Measurements from ENCODE around the gene ACVR1B. TPM values are rescaled to one million over a fixed set of nuclear protein-coding genes. Genes with fewer than 3 reads are reported as not detected.

The ACVR1B gene
- total RNA-seq, 1 experiment from 2014 or later, result 22.4 TPM

- H3K27me3 ChIP-seq, result no peaks in the 10 kb centered on the region
- no peak overlapping the region for H3K27ac ChIP-seq
- no peak overlapping the region for H3K4me3 ChIP-seq
- no peak for DNase-seq
- peaks cover 15% of the 10 kb centered on the region; the same call in 1 of the 2 replicates for H3K9me3 ChIP-seq (replicated peaks)
- peaks cover 14% of the 10 kb centered on the region for H3K4me1 ChIP-seq
- H3K36me3 ChIP-seq, result no peaks in the 10 kb centered on the region
Measured at GRCh38 chr12:51944608-51945233, 6.8 kb upstream of the ACVR1B start.

- DNase-seq, result no peak
- Histone ChIP-seq H3K4me1 (no peaks in the 10 kb centered on the region), H3K27ac (no peak overlapping the region), H3K27me3 (no peaks in the 10 kb centered on the region), H3K36me3 (no peaks in the 10 kb centered on the region), H3K4me3 (no peak overlapping the region), H3K9me3 (replicated peaks) (peaks cover 15% of the 10 kb centered on the region; the same call in 1 of the 2 replicates)
Measured at GRCh38 chr12:51947246-51947996, 4.1 kb upstream of the ACVR1B start.

- Histone ChIP-seq H3K36me3 (no peaks in the 10 kb centered on the region), H3K4me1 (0 out of 2 replicates have a peak, but pooled peaks cover 3% of the 10 kb centered on the region), H3K27me3 (no peaks in the 10 kb centered on the region), H3K9me3 (replicated peaks) (peaks cover 15% of the 10 kb centered on the region; the same call in 1 of the 2 replicates), H3K4me3 (no peak overlapping the region), H3K27ac (no peak overlapping the region)
- DNase-seq, result no peak
Measured at GRCh38 chr12:51948066-51948465, 3.4 kb upstream of the ACVR1B start.

GRCh38 chr12:51949342-51950030 is 2.0 kb upstream of the ACVR1B start:
- no peaks in the 10 kb centered on the region for H3K36me3 ChIP-seq
- H3K9me3 ChIP-seq (replicated peaks), result peaks cover 10% of the 10 kb centered on the region; the same call in 1 of the 2 replicates
- H3K4me3 ChIP-seq, result no peak overlapping the region
- H3K27ac ChIP-seq, result no peak overlapping the region
- H3K4me1 ChIP-seq, result 0 out of 2 replicates have a peak, but pooled peaks cover 5% of the 10 kb centered on the region
- DNase-seq, result peak in 1 of 2 experiments; percentile 17
- H3K27me3 ChIP-seq, result no peaks in the 10 kb centered on the region

- no peak overlapping the region for H3K27ac ChIP-seq
- H3K4me1 ChIP-seq, result 0 out of 2 replicates have a peak, but pooled peaks cover 5% of the 10 kb centered on the region
- H3K36me3 ChIP-seq, result no peaks in the 10 kb centered on the region
- peak overlapping the region; percentile 99 for H3K4me3 ChIP-seq
- no peaks in the 10 kb centered on the region for H3K27me3 ChIP-seq
- no peaks in the 10 kb centered on the region for H3K9me3 ChIP-seq (replicated peaks)
- DNase-seq, result no peak
Measured at GRCh38 chr12:51950682-51951198, 759 bp upstream of the ACVR1B start.

- peak overlapping the region; percentile 78 for H3K27ac ChIP-seq
- 0 out of 2 replicates have a peak, but pooled peaks cover 5% of the 10 kb centered on the region for H3K4me1 ChIP-seq
- DNase-seq, result peak; percentile 39 to 60
- no peaks in the 10 kb centered on the region for H3K27me3 ChIP-seq
- H3K36me3 ChIP-seq, result 0 out of 2 replicates have a peak, but pooled peaks cover 3% of the 10 kb centered on the region
- H3K9me3 ChIP-seq (replicated peaks), result no peaks in the 10 kb centered on the region
- H3K4me3 ChIP-seq, result peak overlapping the region; percentile 99
Measured at GRCh38 chr12:51951843-51952722, 584 bp downstream of the ACVR1B start.

GRCh38 chr12:51953089-51953488 is 1.6 kb downstream of the ACVR1B start:
- 0 out of 2 replicates have a peak, but pooled peaks cover 4% of the 10 kb centered on the region for H3K36me3 ChIP-seq
- 0 out of 2 replicates have a peak, but pooled peaks cover 5% of the 10 kb centered on the region for H3K4me1 ChIP-seq
- no peak overlapping the region for H3K27ac ChIP-seq
- H3K4me3 ChIP-seq, result peak overlapping the region; percentile 99
- H3K27me3 ChIP-seq, result no peaks in the 10 kb centered on the region
- no peak for DNase-seq
- H3K9me3 ChIP-seq (replicated peaks), result no peaks in the 10 kb centered on the region

- no peak overlapping the region for H3K27ac ChIP-seq
- H3K27me3 ChIP-seq, result no peaks in the 10 kb centered on the region
- 0 out of 2 replicates have a peak, but pooled peaks cover 5% of the 10 kb centered on the region for H3K4me1 ChIP-seq
- H3K9me3 ChIP-seq (replicated peaks), result no peaks in the 10 kb centered on the region
- 0 out of 2 replicates have a peak, but pooled peaks cover 4% of the 10 kb centered on the region for H3K36me3 ChIP-seq
- H3K4me3 ChIP-seq, result no peak overlapping the region
- DNase-seq, result no peak
Measured at GRCh38 chr12:51953864-51954263, 2.4 kb downstream of the ACVR1B start.

- DNase-seq, result no peak
- Histone ChIP-seq H3K4me3 (no peak overlapping the region), H3K36me3 (0 out of 2 replicates have a peak, but pooled peaks cover 4% of the 10 kb centered on the region), H3K27me3 (no peaks in the 10 kb centered on the region), H3K27ac (no peak overlapping the region), H3K9me3 (replicated peaks) (no peaks in the 10 kb centered on the region), H3K4me1 (0 out of 2 replicates have a peak, but pooled peaks cover 5% of the 10 kb centered on the region)
Measured at GRCh38 chr12:51954561-51955361, 3.3 kb downstream of the ACVR1B start.

- Histone ChIP-seq H3K27ac (no peak overlapping the region), H3K4me3 (no peak overlapping the region), H3K27me3 (no peaks in the 10 kb centered on the region)
Measured at GRCh38 chr12:51955702-51956101, 4.2 kb downstream of the ACVR1B start.

GRCh38 chr12:51958542-51958941 is 7.0 kb downstream of the ACVR1B start:
- Histone ChIP-seq H3K4me3 (no peak overlapping the region), H3K27me3 (no peaks in the 10 kb centered on the region), H3K9me3 (replicated peaks) (no peaks in the 10 kb centered on the region), H3K4me1 (no peaks in the 10 kb centered on the region), H3K36me3 (peaks cover 4% of the 10 kb centered on the region; the same call in 1 of the 2 replicates), H3K27ac (no peak overlapping the region)
- DNase-seq, result no peak

More at GRCh38 chr12:51955702-51956101, 4.2 kb downstream of the ACVR1B start:
- H3K9me3 ChIP-seq (replicated peaks), result no peaks in the 10 kb centered on the region
- H3K4me1 ChIP-seq, result 0 out of 2 replicates have a peak, but pooled peaks cover 5% of the 10 kb centered on the region
- H3K36me3 ChIP-seq, result peaks cover 4% of the 10 kb centered on the region; the same call in 1 of the 2 replicates
- DNase-seq, result no peak

- Histone ChIP-seq H3K9me3 (replicated peaks) (no peaks in the 10 kb centered on the region), H3K36me3 (peaks cover 4% of the 10 kb centered on the region; the same call in 1 of the 2 replicates), H3K4me3 (no peak overlapping the region), H3K27ac (no peak overlapping the region), H3K4me1 (no peaks in the 10 kb centered on the region), H3K27me3 (no peaks in the 10 kb centered on the region)
- DNase-seq, result no peak
Measured at GRCh38 chr12:51959211-51959610, 7.7 kb downstream of the ACVR1B start.

GRCh38 chr12:51959921-51960320 is 8.4 kb downstream of the ACVR1B start:
- Histone ChIP-seq H3K27ac (no peak overlapping the region), H3K4me3 (no peak overlapping the region), H3K27me3 (no peaks in the 10 kb centered on the region), H3K9me3 (replicated peaks) (no peaks in the 10 kb centered on the region; the same call in 1 of the 2 replicates), H3K36me3 (peaks cover 6% of the 10 kb centered on the region; the same call in 1 of the 2 replicates), H3K4me1 (no peaks in the 10 kb centered on the region)
- no peak for DNase-seq

Measured in SJCRH30 (cell line).